GM21737 (cell line): ENCODE measurements around the gene ZNF692.
"Not testable (repeated sequence)": the region's sequence is repeated elsewhere in the genome, so short reads cannot be mapped to it uniquely, and the experiment has no call there.

Source experiments
- ATAC-seq: cut with Tn5 transposase; IDR thresholded peaks from one replicate; pipeline ENCODE4 v1.9.1; 2021; ENCODE audit warnings: mild to moderate bottlenecking, moderate library complexity; ENCODE audit not compliant: unreplicated experiment

Gene ZNF692

GRCh38 chr1:248858891-248859889 lies at the start of gene ZNF692:
Gene ZNF692 (minus strand): TSS chr1:248859085. CDS start chr1:248858309, 776 bp downstream.
- peak; percentile 81 for ATAC-seq

DNA sequence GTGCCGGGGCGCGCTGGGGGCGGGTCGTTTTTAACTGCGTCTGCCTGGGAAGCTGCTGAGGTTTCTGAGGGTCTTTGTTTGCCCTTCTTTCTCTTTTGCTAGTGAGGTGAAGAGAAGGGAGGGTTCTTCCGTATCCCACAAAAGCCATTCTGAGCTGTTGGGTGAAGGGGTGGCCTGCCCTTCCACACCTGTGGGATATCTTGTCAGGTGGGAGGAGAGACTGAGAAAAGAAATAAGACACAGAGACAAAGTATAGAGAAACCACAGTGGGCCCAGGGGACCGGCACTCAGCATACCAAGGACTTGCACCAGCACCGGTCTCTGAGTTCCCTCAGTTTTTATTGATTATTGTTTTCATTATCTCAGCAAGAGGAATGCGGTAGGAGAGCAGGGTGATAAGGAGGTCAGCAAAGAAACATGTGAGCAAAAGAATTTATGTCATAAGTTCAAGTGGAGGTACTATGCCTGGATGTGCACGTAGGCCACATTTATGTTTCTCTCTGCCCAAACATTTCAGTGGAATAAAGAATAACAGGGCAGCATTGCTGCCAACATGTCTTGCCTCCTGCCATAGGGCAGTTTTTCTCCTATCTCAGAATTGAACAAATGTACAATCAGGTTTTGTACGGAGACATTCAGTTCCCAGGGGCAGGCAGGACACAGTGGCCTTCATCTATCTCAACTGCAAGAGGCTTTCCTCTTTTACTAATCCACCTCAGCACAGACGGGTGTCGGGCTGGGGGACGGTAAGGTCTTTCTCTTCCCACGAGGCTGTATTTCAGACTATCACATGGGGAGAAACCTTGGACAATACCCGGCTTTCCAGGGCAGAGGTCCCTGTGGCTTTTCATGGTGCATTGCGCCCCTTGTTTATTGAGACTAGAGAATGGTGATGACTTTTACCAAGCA lies 48.1 kb upstream of the ZNF692 start:
- peak; percentile 4 for ATAC-seq

DNA sequence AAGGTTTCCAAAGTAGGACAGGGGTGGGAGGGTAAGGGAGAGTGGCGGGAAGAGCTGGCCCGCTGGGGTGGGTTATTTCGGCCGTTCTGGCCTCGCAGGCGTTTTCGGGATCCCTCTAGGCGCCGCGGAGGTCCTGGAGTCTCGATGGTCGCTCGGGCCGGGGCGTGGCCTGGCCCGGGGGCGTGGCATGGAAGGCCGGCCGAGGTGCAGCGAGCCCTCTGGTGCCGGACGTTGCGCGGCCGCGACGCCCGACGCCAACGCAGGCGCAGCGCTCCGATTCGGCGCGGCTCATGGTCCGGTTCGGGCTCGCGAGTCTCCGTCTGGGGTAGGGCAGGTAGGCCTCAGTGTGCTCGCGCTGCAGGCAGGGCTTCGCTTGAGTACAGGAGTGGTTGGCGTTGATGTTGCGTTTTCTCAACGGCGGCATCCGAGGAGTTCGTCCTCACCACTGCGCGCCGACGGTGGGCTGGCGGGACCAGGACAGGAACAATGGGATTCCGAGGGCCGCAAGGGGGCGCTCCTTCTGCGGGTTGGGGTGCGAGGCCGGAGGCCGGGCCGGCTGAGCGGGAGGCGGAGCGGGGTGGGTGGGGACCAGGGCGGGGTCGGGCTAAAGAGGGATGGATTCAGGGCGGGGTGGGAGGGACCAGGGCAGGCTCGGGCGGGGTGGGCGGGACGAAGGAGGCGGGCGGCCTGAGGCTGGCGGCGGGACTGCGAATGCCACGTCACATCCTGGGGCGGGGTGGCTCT lies 47.3 kb upstream of the ZNF692 start, which contains the start of gene PGBD2:
Gene PGBD2 (plus strand): TSS at position 227 of the 744 bp plus-strand sequence. CDS start 7,628 bp downstream, outside the sequence.
- ATAC-seq = peak; percentile 93

- no peak for ATAC-seq
Observed at GRCh38 chr1:248905662-248906008, 46.8 kb upstream of the ZNF692 start.

DNA sequence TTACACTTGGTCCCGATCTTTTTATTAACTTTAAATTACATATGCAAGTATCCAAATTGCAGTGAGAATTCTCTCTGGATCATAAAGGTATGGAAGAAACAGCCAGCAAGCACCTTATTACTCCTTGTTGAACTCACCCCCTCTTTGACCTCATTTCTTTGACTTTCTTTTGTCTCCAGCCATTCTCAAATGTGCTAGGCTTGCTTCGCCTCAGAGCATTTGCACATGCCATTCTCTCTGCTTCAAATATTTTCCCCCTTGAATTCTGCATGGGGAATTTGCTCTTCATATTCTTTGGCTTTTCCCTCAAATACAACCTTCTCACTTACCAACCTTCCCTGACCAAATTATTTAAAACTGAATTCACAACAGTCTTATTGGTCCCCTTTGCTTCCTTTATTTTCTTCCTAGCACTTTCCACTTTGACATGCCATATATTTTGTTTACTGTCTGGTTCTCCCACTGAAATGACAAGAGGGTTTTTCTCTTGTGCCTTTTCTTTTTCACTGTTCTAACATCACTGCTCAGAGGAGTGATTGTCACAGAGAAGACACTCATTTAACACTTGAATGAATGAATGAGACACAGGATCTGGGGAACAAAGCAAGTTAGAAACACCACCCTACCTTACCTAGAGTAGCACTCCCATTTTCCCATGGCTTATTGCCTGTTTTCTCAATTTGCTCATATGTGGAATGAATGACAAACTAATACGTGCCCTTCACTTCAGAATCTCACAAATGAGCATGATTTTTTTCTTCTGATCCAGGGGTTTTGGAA lies 45.7 kb upstream of the ZNF692 start:
- no peak for ATAC-seq

DNA sequence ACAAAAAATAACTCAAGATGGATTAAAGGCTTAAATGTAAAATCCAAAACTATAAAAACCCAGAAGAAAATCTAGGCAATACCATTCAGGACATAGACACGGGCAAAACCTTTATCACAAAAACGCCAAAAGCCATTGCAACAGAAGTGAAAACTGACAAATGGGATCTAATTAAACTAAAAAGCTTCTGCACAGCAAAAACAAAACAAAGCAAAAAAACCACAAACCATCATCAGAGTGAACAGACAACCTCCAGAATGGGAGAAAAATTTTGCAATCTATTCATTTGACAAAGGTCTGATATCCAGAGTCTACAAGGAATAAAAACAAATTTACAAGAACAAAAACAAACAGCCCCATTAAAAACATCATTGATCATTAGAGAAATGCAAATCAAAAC lies 42.7 kb upstream of the ZNF692 start:
- no peak for ATAC-seq

DNA sequence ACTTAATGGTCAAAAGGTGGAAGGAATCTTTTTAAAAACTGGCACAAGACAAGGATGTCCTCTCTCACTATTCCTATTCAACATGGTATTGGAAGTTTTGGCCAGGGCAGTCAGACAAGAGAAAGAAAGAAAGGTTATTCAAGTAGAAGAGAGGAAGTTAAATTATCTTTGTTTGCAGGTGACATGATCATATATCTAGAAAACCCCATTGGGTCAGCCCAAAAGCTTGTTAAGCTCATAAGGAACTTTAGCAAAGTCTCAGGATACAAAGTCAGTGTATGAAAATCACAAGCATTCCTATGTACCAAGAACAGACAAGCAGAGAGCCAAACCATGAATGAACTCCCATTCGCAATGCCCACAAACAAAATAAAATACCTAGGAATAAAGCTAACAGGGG lies 41.8 kb upstream of the ZNF692 start:
- ATAC-seq = no peak

DNA sequence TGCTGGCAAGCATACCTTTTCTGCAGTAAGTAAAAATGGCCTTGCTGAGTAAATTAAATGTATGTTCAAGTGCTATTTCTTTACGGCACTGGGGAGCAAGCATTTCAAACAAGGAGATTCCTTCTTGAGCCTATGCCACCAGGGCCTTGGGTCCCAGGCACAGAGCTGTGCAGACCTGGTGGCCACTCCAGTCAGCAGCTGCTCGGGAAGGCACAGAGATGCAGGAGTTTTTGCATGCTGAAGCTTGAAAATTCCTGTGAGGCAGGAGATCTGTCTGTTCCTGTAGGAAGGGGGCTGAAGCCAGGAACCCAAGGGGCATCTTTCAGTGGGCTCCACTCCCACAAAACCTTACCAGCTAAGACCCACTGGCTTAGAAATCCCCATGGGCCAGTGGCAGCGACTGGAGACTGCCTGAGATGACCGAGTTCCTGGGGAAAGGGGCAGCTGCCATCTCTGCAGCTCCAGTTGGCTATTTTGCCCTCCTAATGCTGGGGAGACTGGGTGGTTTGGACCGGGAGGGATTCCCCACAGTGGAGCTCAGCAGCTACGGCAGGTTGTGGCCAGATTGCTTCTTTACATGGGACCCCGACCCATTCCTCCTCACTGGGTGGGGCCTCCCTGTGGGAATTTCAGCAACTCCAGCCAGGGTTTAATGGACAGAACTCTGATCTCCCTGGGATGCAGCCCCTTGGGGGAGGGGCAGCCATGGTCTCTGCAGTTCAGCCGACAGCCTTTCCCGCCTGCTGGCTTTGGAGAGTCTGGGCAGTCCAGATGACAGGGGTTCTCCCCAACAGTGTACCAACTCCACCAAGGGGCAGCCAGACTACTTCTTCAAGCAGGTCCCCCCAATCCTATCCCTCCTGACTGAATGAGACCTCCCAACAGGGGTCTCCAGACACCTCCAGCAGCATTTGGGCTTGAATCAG lies 38.8 kb upstream of the ZNF692 start:
- no peak for ATAC-seq

GRCh38 chr1:248894837-248895236 lies 36.0 kb upstream of the ZNF692 start:
- ATAC-seq = no peak

DNA sequence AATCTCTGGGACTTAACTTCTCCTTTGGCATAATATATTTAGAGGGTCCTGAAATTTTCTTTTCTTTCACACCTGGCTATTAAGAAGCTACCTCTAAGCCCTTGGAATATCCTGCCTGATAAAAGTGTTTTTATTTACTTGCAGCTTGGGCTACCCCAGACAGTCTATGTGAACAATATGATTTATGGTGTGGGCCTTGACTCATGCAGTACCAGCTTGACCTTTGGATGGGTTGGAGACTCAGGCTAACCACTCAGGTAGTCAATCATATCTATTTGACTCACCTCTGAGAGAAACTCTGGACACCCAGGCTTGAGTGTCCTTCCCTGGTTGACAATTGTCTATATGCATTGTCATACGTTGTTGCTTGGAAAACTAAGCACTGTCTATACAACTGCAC lies 33.7 kb upstream of the ZNF692 start:
- no peak for ATAC-seq

DNA sequence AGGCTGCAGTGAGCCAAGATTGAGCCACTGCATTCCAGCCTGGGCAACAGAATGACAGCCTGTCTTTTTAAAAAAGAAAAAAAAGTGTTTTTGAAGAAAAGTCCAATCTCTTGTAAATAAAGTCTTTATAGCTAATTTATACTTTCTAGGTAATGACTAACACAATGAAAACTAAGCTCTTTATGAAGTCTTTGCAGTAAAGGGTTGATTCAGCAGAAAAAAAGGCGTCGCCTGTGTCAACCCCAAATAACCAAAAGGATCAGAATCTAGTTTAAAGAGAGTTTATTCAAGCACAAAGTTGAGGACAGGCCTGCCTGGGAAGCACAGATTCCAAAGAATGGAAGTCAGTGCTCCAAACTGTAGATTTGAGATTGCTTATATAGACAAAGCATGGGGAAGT lies 32.9 kb upstream of the ZNF692 start:
- ATAC-seq = no peak

DNA sequence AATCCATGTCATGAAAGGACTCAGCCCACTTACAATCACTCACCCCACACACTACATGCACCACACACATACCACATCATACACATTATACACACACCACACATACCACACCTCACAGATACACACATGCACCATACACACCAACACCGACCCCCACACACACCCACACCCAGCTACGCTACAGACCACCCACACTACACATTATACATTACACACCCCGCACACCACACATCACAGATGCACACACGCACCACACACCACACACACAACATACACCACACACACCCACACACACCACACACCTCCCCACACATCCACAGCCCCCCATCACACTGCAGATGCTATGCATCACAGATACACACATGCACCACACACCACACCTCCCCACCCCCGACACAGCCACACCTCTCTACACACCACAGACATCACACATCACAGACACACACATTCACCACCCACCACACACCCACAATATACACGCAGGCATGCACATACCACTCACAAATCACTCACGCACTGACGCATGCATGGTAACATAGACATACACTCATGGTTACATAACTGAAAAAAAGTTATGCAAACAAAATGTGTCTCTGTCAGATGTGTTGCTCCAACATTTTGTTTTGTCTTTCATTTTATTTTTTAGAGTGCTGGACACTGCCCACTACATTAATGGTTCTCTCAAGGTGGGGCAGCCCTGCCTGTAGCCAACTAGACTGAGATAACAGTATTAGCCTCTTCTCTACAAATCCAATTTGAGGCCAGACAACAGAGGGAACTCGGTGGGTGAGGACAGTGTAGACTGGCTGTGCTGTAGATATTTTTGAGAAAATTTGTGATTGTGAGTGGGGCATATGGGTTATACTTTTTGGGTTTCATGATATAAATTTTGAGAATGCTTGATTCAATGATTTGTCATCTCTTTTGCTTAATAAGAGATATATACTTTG lies 31.9 kb upstream of the ZNF692 start:
- ATAC-seq = no peak

- not testable (repeated sequence) for ATAC-seq
Observed at GRCh38 chr1:248889914-248890243, 31.0 kb upstream of the ZNF692 start.

DNA sequence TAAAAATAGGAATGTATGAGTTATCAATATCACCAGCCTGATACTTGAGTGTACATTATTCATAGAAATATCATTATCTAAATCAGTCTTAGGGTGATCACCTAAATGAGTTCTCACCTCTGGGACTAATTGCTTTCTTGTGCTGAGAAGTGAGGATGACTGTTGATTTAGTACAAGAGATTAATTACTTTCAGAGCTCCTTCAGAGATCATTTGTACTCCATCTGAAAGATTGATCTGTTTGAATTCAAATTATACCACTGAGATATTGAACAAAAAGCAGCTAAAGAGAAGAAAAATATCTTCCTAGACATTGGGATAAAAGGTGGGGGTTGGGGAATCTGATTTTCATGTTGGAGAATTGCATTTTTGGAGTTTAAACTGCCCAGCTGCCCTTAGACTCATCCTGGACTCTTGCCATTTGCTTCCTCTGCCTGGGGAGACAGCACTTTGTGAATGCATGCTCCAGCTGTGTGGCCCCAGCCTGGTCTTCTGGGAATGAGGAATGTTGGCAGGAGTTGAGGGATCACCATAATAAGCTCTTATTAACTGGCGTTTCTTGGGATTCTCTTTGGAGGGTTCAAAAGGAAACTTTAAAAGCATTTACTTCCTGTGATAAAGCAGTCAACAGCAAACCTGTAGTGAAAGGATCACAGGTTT lies 27.5 kb upstream of the ZNF692 start:
- no peak for ATAC-seq

- ATAC-seq = no peak
Observed at GRCh38 chr1:248885646-248886045, 26.8 kb upstream of the ZNF692 start.

DNA sequence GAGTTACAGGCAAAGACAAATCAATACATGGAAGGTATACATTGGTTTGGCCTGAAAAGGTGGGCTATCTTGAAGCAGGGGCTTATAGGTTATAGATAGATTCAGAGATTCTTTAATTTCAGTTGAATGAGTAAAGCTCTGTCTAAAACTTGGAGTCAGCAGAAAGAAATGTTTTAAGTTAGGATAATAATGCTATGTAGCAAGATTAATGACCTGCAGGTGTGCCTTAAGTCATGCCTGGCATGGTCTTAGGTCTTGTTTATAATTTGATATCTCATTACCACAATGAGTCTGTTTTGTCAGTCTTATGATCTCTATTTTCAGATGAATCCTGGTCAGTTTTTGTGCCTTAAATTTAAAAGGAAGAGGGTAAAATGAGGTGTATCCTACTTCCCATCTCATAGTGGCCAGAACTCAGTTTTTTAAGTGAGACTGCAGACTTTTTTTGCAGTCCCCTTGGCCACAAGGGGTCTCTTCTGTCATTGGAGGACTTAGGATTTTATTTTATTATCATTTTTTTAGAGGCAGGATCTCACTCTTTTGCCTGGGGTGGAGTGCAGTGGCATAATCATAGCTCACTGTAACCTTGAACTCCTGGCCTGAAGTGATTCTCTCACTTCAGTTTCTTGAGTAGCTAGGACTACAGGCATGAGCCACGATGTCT lies 25.9 kb upstream of the ZNF692 start:
- no peak for ATAC-seq

DNA sequence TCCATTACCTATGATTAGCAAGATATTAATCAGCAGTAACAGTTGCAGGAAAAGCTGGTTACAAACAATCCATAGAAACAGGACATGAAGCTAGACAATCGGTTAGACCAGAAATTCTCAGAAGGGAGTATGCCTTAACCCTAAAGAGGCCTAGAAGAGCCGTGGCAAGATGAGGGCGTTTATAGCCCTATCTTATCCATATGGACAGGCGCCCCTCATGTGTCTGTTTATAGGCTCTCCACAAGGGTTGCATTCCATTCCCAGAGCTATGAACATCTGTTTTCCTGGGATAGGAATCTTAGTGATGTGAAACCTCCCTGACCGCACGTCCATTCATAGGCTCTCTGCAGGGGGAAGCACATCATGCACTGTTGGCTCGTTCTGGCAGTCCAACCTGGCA lies 23.5 kb upstream of the ZNF692 start:
- ATAC-seq = not testable (repeated sequence)
